Measurements from ENCODE around the gene VEGFC. TPM values are rescaled to one million over a fixed set of nuclear protein-coding genes. Genes with fewer than 3 reads are reported as not detected.

The VEGFC gene, protein sequence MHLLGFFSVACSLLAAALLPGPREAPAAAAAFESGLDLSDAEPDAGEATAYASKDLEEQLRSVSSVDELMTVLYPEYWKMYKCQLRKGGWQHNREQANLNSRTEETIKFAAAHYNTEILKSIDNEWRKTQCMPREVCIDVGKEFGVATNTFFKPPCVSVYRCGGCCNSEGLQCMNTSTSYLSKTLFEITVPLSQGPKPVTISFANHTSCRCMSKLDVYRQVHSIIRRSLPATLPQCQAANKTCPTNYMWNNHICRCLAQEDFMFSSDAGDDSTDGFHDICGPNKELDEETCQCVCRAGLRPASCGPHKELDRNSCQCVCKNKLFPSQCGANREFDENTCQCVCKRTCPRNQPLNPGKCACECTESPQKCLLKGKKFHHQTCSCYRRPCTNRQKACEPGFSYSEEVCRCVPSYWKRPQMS
- not detected in 2 replicates for total RNA-seq

DNA sequence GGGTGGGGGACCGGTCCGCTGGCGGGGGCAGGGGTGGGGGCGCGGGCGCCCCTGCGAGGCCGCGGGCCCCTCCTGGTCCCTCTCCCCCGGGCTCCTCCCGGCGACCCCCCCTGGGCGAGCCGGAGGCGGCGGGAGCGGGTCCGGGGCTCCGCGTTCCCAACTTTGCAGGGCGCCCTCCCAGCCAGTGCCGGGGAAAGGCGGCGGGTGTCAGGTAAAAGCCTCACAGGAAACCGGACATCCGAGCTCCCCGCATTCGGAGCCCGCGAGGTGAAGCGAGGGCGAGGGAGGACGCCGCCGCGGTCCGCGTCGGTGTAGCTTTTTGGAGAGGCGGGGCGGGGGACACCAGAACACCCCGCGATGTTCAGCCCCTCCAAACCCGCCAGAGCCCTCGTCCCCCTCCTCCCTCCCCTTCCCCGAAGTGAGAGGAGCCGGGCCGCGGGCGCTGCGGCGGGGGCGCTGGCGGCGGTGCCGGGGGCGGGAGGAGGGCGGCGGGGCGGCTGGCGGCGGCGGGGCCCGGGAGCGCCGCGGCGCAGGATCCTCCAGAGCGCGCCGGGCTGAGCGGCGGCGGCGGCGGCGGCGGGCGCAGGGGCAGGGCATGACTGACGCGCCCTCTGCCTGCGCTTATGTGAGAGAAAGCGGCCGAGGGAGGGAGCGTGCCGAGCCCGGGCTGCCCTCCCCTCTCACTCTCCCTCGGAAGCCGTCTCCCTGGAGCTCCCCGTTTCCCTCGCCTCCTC lies at the start of gene VEGFC:
Gene VEGFC (minus strand): TSS at position 597 of the 734 bp plus-strand sequence. CDS start 611 bp downstream, outside the sequence.
- H3K4me1 Mint-ChIP-seq (ENCODE audit: low read depth): no peaks in the 10 kb centered on the region
- H3K27ac Mint-ChIP-seq: no peak within 1 kb of the TSS
- no peak for DNase-seq (ENCODE audit: low spot score)
- no peaks in the 10 kb centered on the region for H3K36me3 Mint-ChIP-seq (ENCODE audit: low read depth)
- intact Hi-C loops (cut with micrococcal nuclease): loop anchor here (5.0 to 10.0 kb wide), 2 partner anchors 522 to 545 kb away; no protein-coding TSS in a partner anchor
- H3K4me3 Mint-ChIP-seq: peak within 1 kb of the TSS; percentile 61
- H3K9me3 Mint-ChIP-seq: no peaks in the 10 kb centered on the region
- H3K27me3 Mint-ChIP-seq (ENCODE audit: insufficient read depth): peaks cover 45% of the 10 kb centered on the region

DNA sequence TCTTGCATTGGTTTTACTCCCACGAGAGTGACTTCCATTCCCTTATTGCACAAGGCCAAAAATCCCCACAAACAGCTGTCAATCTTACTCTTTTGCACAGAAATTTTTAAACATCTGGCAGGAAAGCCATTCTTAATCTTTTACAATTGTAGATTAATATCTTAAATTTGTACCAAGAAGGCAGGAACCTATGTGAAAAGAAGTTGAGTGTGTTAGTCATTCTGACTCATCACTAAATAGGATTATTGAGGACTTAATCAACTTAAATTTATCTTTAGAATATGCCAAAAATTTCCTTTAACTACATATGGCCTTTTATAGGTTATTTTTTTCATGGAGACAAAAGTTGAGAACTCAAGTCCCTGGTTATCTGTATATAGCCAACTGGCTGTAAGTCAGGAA lies 49.0 kb upstream of the VEGFC start:
- H3K4me1 Mint-ChIP-seq (ENCODE audit: low read depth): no peaks in the 10 kb centered on the region
- H3K27me3 Mint-ChIP-seq (ENCODE audit: insufficient read depth): no peaks in the 10 kb centered on the region
- H3K36me3 Mint-ChIP-seq (ENCODE audit: low read depth): no peaks in the 10 kb centered on the region
- intact Hi-C loops (cut with micrococcal nuclease): no loop called here
- H3K27ac Mint-ChIP-seq: no peak overlapping the region
- no peaks in the 10 kb centered on the region for H3K9me3 Mint-ChIP-seq
- no peak for DNase-seq (ENCODE audit: low spot score)
- no peak overlapping the region for H3K4me3 Mint-ChIP-seq

DNA sequence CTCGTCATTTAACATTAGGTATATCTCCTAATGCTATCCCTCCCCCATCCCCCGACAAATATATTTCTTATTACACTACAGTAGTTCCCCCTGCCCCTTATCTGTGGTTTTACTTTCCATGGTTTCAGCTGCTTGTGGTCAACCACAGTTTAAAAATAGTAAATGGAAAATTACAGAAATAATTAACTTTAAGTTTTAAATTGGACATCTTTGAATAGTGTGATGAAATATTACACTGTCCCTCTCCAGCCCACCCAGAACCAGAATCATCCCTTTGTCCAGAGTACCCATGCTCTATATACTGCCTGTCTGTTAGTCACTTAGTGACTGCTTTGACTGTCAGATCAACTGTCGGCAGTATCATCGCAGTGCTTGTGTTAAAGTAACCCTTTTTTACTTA lies 47.4 kb upstream of the VEGFC start:
- no peaks in the 10 kb centered on the region for H3K36me3 Mint-ChIP-seq (ENCODE audit: low read depth)
- no peak overlapping the region for H3K27ac Mint-ChIP-seq
- H3K4me3 Mint-ChIP-seq: no peak overlapping the region
- H3K27me3 Mint-ChIP-seq (ENCODE audit: insufficient read depth): no peaks in the 10 kb centered on the region
- DNase-seq (ENCODE audit: low spot score): no peak
- intact Hi-C loops (cut with micrococcal nuclease): no loop called here
- no peaks in the 10 kb centered on the region for H3K4me1 Mint-ChIP-seq (ENCODE audit: low read depth)
- no peaks in the 10 kb centered on the region for H3K9me3 Mint-ChIP-seq

DNA sequence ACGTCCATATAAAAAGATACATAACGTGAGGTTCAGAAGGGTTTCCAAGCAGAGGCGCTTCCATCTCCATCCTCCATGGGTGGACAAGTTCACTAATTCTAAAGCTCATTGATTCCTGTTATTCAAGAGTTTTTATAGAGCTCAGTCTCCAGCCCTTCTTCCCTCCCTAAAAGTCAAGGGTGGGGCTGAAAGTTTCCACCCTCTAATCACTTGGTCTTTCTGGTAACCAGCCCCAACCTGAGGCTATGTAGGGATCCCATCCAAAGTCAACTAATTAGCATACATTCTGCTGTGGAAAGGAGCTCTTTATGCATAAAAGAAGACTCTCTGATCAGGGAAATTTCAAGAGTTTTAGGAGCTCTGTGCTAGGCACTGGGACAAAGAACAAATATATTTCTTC lies 46.9 kb upstream of the VEGFC start:
- no peak for DNase-seq (ENCODE audit: low spot score)
- no peaks in the 10 kb centered on the region for H3K27me3 Mint-ChIP-seq (ENCODE audit: insufficient read depth)
- no peak overlapping the region for H3K4me3 Mint-ChIP-seq
- H3K4me1 Mint-ChIP-seq (ENCODE audit: low read depth): no peaks in the 10 kb centered on the region
- no peaks in the 10 kb centered on the region for H3K36me3 Mint-ChIP-seq (ENCODE audit: low read depth)
- H3K9me3 Mint-ChIP-seq: no peaks in the 10 kb centered on the region
- H3K27ac Mint-ChIP-seq: no peak overlapping the region
- intact Hi-C loops (cut with micrococcal nuclease): no loop called here

DNA sequence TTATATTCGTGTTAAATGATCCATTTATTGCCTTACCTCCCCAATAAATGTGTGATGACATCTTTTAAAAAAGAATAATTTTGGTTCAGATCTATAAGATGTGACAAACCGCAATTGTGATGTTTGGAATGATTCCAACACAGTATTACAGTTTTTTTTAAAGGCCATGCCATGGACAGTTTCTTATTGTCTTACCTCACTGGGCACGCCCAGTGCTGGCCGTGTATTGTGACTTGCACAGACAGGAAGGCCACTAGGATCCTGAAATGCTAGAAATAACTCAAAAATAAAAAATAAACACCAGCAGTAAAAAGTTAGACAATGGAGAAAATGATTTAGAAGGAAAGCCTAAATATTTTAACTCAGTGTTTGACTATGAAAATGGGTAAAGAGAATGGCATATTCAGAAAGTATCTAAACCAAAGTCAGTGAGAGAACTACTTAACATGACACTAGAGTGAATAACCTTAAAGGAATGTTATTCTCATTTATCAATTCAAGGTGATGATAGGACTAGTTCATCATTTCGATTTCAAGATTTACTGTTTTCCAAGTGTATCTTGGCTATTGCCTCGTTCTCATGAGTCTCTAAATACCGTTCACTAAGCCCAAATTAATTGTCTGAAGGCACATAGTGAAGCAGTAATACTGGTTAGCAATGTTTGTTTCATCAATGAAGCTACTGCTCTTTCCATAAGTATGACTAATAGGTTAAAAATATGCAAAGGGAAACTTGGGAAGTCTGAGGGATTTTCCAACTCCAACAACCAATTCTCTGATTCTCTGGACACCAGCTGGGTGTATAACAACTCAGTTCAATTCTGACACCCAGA lies 46.1 kb upstream of the VEGFC start:
- Mint-ChIP-seq H3K36me3 (ENCODE audit: low read depth) (no peaks in the 10 kb centered on the region), H3K4me3 (no peak overlapping the region), H3K9me3 (no peaks in the 10 kb centered on the region), H3K27me3 (ENCODE audit: insufficient read depth) (no peaks in the 10 kb centered on the region), H3K4me1 (ENCODE audit: low read depth) (no peaks in the 10 kb centered on the region), H3K27ac (no peak overlapping the region)
- intact Hi-C loops (cut with micrococcal nuclease): no loop called here
- DNase-seq (ENCODE audit: low spot score): no peak

DNA sequence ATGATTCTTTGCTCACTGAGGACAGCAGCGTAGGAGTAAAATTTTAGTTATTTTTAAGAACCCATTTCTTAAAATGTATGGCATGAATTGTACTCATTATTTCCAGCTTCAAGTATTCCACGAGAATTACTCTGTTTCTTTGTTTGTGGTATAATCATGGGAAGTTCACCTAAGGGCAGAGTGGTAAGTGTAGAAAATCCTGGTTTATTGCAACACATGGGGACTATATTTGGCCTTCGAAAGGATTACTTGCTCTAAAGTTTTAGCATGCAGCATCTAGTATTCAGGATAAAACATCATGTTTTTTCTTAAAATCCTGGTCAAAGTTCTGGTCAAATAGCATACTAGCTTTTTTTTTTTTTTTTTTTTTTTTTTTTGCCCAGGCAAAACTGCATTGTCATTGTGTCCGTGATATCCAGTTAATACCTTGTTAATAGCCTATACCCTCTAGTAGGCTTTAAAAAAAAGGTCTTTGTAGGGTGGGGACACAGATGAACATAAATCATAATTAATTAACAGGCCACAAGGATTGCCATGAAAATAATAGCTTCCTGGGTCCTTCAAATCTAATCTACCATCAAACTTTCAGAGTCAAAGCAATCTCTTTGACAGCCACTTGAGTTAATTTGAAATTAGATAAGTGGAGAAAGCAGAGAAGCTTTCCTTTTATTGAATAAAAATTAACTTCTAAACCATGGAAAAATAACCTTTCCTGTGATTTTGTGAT lies 44.6 kb upstream of the VEGFC start:
- DNase-seq (ENCODE audit: low spot score): no peak
- Mint-ChIP-seq H3K36me3 (ENCODE audit: low read depth) (no peaks in the 10 kb centered on the region), H3K4me3 (no peak overlapping the region), H3K4me1 (ENCODE audit: low read depth) (no peaks in the 10 kb centered on the region), H3K9me3 (no peaks in the 10 kb centered on the region), H3K27ac (no peak overlapping the region), H3K27me3 (ENCODE audit: insufficient read depth) (no peaks in the 10 kb centered on the region)
- intact Hi-C loops (cut with micrococcal nuclease): no loop called here

DNA sequence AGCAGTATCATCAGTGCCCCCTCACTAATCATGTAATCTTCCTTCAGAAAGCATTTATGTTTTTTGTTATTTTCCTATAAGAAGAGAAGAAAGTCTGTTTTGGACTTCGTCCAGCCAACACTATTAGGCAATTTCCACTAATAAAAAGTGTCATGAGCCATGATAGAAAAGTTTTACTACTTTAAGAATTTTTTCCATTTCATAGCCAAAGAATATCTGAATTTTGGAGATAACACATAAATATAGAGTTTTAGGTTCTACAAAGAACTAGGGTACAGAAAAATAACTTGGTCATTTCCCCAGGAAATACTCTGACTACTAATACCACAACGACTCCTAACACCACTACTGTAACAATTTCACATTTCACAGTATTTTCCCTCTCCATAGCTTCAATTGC lies 41.8 kb upstream of the VEGFC start:
- no peaks in the 10 kb centered on the region for H3K36me3 Mint-ChIP-seq (ENCODE audit: low read depth)
- intact Hi-C loops (cut with micrococcal nuclease): no loop called here
- H3K4me1 Mint-ChIP-seq (ENCODE audit: low read depth): no peaks in the 10 kb centered on the region
- H3K27me3 Mint-ChIP-seq (ENCODE audit: insufficient read depth): no peaks in the 10 kb centered on the region
- H3K9me3 Mint-ChIP-seq: no peaks in the 10 kb centered on the region
- H3K4me3 Mint-ChIP-seq: no peak overlapping the region
- no peak for DNase-seq (ENCODE audit: low spot score)
- no peak overlapping the region for H3K27ac Mint-ChIP-seq

DNA sequence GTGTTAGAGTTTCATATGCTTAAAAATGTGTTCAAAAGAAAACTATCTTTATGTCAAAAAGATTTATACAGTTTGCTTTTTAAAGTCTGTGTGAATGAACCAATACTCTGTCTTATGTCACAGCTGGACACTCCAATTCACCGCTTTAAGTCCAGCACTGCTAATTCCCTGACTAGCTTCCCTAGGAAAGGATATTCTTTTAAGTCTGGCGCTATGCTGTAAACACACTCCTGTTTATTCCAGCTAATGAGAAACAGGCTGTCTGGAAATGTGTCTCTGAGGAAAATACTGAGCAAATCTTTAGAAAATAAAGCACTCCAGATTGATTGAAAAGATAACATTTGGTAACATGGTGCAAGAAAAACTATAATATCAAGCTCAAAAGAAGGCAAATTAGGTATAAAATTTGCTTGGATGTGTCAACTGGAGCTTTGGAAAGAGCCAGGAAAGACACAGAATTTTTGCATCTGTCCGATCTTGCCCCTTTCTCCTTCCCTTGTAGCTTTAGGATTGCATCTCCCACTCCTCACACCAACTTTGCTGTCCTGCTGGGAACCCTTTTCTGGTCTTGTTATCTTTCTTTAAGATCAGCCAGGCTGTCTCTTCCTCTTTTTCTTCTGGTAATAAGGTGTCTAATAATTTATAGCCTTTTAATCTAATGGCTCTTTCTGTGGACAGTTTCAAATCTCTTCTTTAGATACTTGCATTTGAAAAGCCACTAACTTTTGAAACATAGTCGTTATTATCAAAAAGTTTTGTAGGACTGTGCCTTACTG lies 40.9 kb upstream of the VEGFC start:
- DNase-seq (ENCODE audit: low spot score): no peak
- no peak overlapping the region for H3K4me3 Mint-ChIP-seq
- no peaks in the 10 kb centered on the region for H3K36me3 Mint-ChIP-seq (ENCODE audit: low read depth)
- intact Hi-C loops (cut with micrococcal nuclease): no loop called here
- H3K27me3 Mint-ChIP-seq (ENCODE audit: insufficient read depth): no peaks in the 10 kb centered on the region
- no peaks in the 10 kb centered on the region for H3K4me1 Mint-ChIP-seq (ENCODE audit: low read depth)
- H3K9me3 Mint-ChIP-seq: no peaks in the 10 kb centered on the region
- H3K27ac Mint-ChIP-seq: no peak overlapping the region

DNA sequence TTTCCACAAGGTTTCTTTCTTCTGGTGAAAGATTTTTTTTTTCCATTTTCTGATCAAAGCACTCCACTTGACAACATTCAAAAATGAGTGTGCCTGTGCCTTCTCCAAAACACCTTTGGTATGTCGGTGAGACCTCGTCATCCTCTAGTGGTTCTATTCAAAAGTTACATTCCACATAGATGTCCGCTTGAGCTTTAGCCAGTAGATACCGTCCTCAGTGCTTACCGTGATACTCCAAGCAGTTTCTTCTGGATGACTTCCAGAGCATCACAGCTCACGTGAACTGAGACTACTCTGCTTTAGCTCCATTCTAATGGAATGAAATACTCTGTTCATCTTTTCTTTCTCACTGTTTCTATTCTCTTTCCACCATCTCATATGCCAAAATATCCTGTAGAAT lies 38.2 kb upstream of the VEGFC start:
- intact Hi-C loops (cut with micrococcal nuclease): no loop called here
- no peak overlapping the region for H3K27ac Mint-ChIP-seq
- no peak overlapping the region for H3K4me3 Mint-ChIP-seq
- H3K27me3 Mint-ChIP-seq (ENCODE audit: insufficient read depth): peaks cover 2% of the 10 kb centered on the region
- no peaks in the 10 kb centered on the region for H3K4me1 Mint-ChIP-seq (ENCODE audit: low read depth)
- no peaks in the 10 kb centered on the region for H3K36me3 Mint-ChIP-seq (ENCODE audit: low read depth)
- no peaks in the 10 kb centered on the region for H3K9me3 Mint-ChIP-seq
- no peak for DNase-seq (ENCODE audit: low spot score)

DNA sequence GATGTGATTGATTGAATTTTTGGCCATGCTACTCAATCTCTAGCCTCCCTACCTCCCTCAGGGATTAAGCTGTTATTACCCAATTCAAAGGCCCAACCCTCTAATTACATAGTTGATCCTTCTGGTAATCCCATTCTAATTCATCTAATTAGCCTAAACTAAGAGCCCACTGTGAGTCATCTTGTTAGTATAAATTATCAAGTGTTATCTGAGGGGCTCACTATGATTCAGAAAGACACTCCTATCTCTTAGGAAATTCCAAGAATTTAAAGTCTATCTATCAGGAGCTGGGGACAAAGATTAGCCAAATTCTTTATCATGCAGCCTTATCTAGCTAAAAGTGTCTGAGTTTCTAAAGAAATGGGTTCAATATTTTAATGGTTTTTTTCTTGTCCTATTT lies 32.9 kb upstream of the VEGFC start:
- intact Hi-C loops (cut with micrococcal nuclease): no loop called here
- Mint-ChIP-seq H3K36me3 (ENCODE audit: low read depth) (no peaks in the 10 kb centered on the region), H3K4me1 (ENCODE audit: low read depth) (no peaks in the 10 kb centered on the region), H3K27ac (no peak overlapping the region), H3K27me3 (ENCODE audit: insufficient read depth) (peaks cover 2% of the 10 kb centered on the region), H3K9me3 (no peaks in the 10 kb centered on the region), H3K4me3 (no peak overlapping the region)
- no peak for DNase-seq (ENCODE audit: low spot score)

DNA sequence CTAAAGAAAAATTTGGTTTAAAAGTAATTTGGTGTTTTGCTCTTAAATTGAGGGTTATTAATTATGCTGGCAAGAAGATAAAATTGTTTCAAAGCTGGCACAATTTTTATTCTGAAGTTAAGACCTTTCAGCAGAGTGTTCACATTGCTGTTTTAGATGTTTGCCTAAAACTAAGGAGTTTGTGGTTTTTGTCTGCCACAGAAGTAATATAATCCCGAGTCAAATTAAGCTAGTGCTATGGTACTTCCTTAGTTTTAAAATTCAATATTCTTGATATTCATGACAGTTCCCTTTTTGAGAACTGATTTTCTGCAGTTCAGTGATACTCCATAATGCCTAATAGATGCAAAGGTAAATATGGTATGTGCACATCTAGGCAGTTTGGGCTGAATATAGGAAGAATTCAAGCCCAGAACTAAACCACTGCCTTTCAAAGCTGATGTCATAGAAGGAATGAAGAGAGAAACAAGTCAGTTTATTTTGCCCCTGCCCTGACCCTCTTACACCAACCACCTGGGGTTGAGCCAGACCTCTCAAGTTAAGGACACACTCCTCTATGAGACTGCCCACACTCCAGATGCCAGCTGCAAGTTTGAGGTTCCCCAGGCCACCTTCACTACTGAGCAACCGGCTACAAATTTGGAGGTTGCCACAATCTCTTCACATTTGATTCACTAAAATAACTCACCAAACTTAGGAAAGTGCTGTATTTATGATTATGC lies 32.1 kb upstream of the VEGFC start:
- intact Hi-C loops (cut with micrococcal nuclease): no loop called here
- no peak overlapping the region for H3K27ac Mint-ChIP-seq
- no peak overlapping the region for H3K4me3 Mint-ChIP-seq
- no peaks in the 10 kb centered on the region for H3K36me3 Mint-ChIP-seq (ENCODE audit: low read depth)
- no peaks in the 10 kb centered on the region for H3K9me3 Mint-ChIP-seq
- H3K27me3 Mint-ChIP-seq (ENCODE audit: insufficient read depth): peaks cover 2% of the 10 kb centered on the region
- no peak for DNase-seq (ENCODE audit: low spot score)
- H3K4me1 Mint-ChIP-seq (ENCODE audit: low read depth): no peaks in the 10 kb centered on the region

All from activated T-helper 1 cell treated with anti-CD3 and anti-CD28 coated beads, Interleukin-12 subunit alpha, Interleukin-12 subunit beta, Interleukin-2, Interleukin-4 antibody, amounts not matched to agents 30 ng/mL and 10 ng/mL and 1 ng/mL, durations not matched to agents 14 hours and 24 hours and 36 hours (primary cell).